ENCODE data around the gene GGN. TPM values are rescaled to one million over a fixed set of nuclear protein-coding genes. Genes with fewer than 3 reads are reported as not detected.
A peak's percentile ranks its signal among the peaks of the same experiment; 100 is the strongest.

The GGN gene
- total RNA-seq, 4 donors from 2014 or later, result 2.5 to 10.1 (median 6.2) TPM

DNA sequence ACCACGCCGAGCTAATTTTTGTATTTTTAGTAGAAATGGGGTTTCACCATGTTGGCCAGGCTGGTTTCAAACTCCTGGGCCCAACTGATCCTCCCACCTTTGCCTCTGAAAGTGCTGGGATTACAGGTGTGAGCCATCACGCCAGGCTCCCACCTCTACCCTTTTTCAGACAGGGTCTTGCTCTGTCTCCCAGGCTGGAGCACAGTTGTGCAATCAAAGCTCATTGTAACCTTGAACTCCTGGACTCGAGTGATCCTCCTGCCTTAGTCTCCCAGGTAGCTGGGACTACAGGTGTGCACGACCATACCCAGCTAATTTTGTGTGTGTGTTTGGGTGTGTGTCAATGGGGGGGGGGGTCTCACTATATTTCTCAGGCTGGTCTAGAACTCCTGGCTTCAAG is 36.4 kb upstream of the GGN start:
- no peaks in the 10 kb centered on the region for H3K36me3 ChIP-seq
- no peak overlapping the region for H3K27ac ChIP-seq
- TF ChIP-seq CTCF (IDR thresholded peaks at IDR 0.05) (no peak), POLR2A (IDR thresholded peaks at IDR 0.05) (no peak)
- H3K4me3 ChIP-seq, result no peak overlapping the region
- no peaks in the 10 kb centered on the region for H3K9me3 ChIP-seq
- peaks cover 0 to 10% (median 0%) of the 10 kb centered on the region in 4 donors for H3K4me1 ChIP-seq
- H3K27me3 ChIP-seq, result no peaks in the 10 kb centered on the region
- no peak for DNase-seq

- Histone ChIP-seq H3K9me3 (no peaks in the 10 kb centered on the region), H3K4me3 (no peak overlapping the region), H3K27ac (no peak overlapping the region), H3K36me3 (no peaks in the 10 kb centered on the region), H3K4me1 (peaks cover 0 to 14% (median 5%) of the 10 kb centered on the region in 4 donors), H3K27me3 (no peaks in the 10 kb centered on the region)
- DNase-seq, result no peak
- TF ChIP-seq CTCF (IDR thresholded peaks at IDR 0.05) (no peak), POLR2A (IDR thresholded peaks at IDR 0.05) (no peak)
Measured at GRCh38 chr19:38422438-38422837, 34.6 kb upstream of the GGN start.

GRCh38 chr19:38421856-38422255 is 34.0 kb upstream of the GGN start:
- Histone ChIP-seq H3K36me3 (no peaks in the 10 kb centered on the region), H3K4me3 (no peak overlapping the region)

DNA sequence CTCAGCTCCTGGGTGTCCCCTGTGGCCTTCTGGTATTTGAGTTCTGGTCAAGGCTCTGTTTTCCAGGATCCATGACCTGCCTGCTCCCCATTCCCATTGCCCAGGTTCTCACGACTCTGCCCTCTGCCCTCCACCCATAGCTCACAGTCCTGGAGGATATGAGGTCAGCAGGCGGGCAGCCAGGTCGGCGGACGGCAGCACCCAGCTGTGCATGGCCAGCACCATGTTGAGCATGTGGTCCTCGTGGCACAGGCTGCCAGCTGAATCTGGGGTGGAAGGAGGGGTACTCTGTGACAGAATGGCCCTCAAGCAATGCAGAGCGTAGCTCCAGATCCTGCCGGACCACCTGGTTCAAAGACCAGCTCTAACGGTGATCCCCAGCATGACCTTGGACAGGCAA is 33.1 kb upstream of the GGN start:
- peak in 1 of 3 donors; percentile 22 for DNase-seq
- H3K36me3 ChIP-seq, result no peaks in the 10 kb centered on the region
- TF ChIP-seq POLR2A (IDR thresholded peaks at IDR 0.05) (no peak), CTCF (IDR thresholded peaks at IDR 0.05) (no peak)
- H3K27ac ChIP-seq, result no peak overlapping the region
- peaks cover 0 to 6% (median 5%) of the 10 kb centered on the region in 4 donors for H3K4me1 ChIP-seq
- H3K4me3 ChIP-seq, result no peak overlapping the region
- H3K27me3 ChIP-seq, result no peaks in the 10 kb centered on the region
- no peaks in the 10 kb centered on the region for H3K9me3 ChIP-seq

More at GRCh38 chr19:38421856-38422255, 34.0 kb upstream of the GGN start:
- Histone ChIP-seq H3K4me1 (peaks cover 0 to 14% (median 5%) of the 10 kb centered on the region in 4 donors), H3K9me3 (no peaks in the 10 kb centered on the region), H3K27me3 (no peaks in the 10 kb centered on the region), H3K27ac (no peak overlapping the region)
- TF ChIP-seq CTCF (IDR thresholded peaks at IDR 0.05), result no peak
- TF ChIP-seq POLR2A (IDR thresholded peaks at IDR 0.05), result no peak
- no peak for DNase-seq

GRCh38 chr19:38417544-38418506 is 30.0 kb upstream of the GGN start:
- peak overlapping the region; percentile 28 to 51 (median 42) for H3K4me3 ChIP-seq
- H3K27ac ChIP-seq, result peak overlapping the region in 1 of 4 donors; percentile 58
- peak; percentile 66 to 87 (median 75) for DNase-seq
- H3K36me3 ChIP-seq, result no peaks in the 10 kb centered on the region
- no peaks in the 10 kb centered on the region for H3K27me3 ChIP-seq
- no peaks in the 10 kb centered on the region for H3K9me3 ChIP-seq
- H3K4me1 ChIP-seq, result peaks cover 0 to 6% (median 5%) of the 10 kb centered on the region in 4 donors
- no peak for TF ChIP-seq POLR2A (IDR thresholded peaks at IDR 0.05)
- TF ChIP-seq CTCF (IDR thresholded peaks at IDR 0.05), result no peak

All from Peyer's patch (tissue), 4 donors.